NCI-H524 (cell line): ENCODE results near the gene BTF3L4.

ENCODE experiments used
- DNase-seq, 2 experiments: peaks; one replicate each; lab custom pipeline; 2025; lab: John Stamatoyannopoulos, UW

BTF3L4 gene

DNA sequence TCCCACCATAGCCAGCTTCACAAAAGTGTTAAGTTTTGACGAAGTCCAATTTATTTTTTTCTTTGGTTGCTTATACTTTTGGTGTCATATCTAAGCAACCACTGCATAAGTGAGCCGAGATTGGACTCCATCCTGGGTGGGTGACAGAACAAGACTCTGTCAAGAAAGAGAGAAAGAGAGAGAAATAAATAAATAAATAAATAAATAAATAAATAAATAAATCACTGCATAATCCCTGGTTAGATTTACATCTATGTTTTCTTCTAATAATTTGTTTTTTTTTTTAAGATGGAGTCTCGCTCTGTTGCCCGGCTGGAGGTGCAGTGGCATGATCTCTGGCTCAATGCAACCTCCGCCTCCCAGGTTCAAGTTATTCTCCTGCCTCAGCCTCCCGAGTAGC is 67.5 kb downstream of the BTF3L4 start:
- DNase-seq, result no peak

DNA sequence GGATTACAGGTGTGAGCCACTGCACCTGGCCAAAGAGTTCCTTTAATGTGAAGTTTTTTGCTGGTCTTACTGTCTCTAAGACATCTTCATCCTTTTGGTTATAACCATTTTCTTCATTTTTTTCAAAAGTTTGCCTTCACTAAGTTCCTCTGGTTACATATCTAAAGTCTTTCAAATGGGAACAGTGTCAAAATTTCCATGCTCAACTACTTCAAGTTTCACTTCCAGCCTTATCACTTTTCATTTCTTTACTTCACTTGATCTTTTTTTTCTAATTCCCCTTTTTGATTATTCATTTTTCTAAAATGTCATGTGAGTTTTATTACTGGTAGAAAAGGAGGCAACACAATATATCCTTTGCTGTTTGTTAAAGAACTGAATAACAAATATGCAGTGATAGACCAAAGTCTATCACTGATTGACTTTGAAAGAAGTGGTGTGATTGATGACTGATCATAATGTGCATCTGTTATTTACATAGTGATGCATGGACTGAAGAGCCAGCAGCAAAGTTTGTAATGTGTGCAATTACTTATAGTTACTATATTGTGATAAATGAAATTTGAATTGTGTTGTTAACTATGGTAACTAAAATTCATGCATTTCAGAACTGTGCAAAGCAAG is 69.8 kb downstream of the BTF3L4 start:
- DNase-seq, result no peak

DNA sequence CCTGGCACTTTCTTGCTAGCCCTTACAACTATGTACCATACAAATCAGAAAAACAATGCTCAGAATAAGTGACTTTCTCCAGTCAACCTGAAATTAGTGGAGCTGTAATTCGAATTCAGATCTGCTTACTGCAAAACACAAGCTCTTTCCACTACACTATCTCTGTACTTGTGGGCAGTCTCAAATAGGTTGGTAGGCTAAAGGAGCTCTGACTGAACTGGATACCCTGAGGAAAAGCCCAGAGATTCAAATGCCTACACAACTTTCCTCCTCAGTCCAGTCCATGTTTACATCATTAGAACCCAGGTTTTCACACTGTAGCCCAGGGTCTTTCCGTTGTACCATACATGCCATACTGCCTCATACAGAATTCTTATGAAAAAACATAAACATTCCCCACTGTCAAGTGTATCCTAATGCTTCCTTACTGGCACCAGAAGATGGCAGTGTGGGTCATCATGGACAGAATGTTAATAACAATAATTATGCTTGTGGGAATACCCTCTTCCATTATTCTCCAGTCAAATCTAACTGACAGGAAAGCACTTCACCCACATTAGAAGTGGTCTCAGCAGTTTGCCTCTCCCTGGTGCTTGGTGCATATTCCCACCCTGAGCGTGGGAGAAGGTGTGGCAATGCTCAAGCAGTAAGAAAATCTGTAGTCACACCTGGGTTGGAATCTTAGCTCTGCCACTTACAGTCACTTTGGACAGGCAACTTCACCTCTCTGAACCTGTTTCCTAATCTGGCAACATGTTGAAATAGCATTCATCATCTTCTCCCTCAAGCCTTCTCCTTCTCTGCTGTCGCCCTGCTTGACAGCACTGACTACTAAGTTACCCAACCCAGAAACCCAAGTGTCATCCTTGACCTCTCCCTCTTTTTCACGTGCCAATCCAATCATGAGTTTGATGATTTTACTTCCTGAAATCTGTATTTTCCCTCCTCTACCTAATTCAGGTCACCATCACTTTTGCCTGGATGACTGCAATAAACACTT is 71.4 kb downstream of the BTF3L4 start:
- DNase-seq, result peak; percentile 37 to 71

DNA sequence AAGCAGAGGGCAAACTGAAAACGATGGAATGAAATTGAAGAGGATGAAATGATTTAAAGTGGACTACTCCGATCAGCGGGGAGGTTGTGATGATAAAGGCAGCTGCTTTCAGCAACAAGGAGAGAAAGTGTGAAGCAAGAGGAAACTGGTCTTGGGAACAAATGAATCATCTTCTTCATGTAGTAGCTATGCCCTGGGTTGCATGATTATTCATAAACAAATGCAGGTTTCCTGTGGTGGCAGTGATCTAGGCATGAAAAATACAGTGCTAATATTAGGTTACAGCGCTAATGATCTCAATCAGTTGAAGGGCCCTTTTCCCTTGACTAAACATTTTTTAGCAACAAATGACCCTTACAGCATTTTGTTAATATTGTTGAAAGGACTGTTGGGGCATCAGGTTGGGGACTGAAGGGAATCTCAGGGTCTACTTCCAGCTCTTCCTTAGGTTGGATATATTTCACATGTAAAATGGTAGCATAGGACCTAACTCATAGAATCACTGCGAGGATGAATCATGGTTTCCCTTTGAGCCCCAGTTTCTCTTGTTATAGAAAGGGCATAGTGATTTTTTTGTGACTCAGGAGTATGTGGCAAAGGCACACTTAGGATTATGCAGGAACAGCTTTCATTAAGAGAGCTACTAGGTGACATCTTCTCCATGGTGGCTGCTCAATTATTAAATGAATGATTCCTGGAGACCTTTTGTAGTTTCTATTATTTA is 83.9 kb downstream of the BTF3L4 start:
- no peak for DNase-seq
